ENCODE data around the gene NUP50. TPM values are rescaled to one million over a fixed set of nuclear protein-coding genes. Genes with fewer than 3 reads are reported as not detected.

NUP50 gene
- total RNA-seq, 6 donors from 2014 or later = 57.9 to 115 (median 66.7) TPM

DNA sequence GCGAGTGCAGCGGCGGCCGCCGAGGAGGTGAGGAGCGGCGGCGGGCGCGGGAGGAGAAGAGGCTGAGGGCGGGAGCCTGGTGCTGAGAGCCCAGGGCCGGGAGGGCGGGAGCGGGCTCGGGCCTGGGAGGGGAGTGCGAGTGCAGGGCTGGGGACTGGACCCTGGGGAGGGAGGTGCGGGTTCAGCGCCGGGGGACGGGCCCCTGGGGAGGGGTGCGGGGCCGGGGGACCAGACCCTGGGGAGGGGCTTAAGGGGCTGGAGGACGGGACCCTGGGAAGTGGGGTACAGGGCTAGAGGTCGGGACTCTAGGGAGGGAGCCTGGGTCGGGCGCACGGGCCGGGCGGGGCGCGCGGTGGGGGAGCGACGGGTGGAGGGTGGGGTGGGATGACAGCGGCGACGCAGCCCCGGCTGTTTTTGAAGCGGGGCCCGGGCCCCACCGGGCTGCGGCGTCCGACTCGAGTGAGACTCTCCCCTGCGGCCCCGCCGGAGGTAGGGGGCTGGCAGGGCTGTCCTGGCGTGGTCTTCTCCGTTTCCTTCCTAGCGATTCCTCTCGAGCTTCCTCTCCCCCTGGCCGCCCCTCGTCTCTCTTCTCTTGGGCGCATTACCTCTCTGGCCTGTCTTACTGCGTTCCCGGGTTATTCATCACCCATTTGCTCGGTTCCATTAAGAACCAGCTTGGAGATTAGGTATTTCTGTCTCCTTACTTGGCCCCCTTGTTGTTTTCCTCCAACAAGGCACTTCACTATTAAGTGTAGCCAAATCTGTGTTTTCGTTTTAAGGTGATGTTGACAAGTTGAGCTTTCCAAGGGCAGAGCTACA lies 754 bp downstream of the NUP50 start:
- DNase-seq (peak in 1 of 2 donors; percentile 89), ATAC-seq (ENCODE audit: low FRiP score in 2 of 2) (peak; percentile 44 to 57)
- H3K27me3 ChIP-seq = no peaks in the 10 kb centered on the region
- H3K36me3 ChIP-seq = peaks cover under 1 to 30% (median 2%) of the 10 kb centered on the region in 4 donors
- H3K9me3 ChIP-seq = no peaks in the 10 kb centered on the region
- peak overlapping the region; percentile 95 to 98 (median 96) for H3K4me3 ChIP-seq
- TF ChIP-seq EP300 (IDR thresholded peaks at IDR 0.05) (no peak), POLR2A (IDR thresholded peaks at IDR 0.05) (no peak), POLR2AphosphoS5 (IDR thresholded peaks at IDR 0.05) (no peak)
- TF ChIP-seq, protein P1, sequence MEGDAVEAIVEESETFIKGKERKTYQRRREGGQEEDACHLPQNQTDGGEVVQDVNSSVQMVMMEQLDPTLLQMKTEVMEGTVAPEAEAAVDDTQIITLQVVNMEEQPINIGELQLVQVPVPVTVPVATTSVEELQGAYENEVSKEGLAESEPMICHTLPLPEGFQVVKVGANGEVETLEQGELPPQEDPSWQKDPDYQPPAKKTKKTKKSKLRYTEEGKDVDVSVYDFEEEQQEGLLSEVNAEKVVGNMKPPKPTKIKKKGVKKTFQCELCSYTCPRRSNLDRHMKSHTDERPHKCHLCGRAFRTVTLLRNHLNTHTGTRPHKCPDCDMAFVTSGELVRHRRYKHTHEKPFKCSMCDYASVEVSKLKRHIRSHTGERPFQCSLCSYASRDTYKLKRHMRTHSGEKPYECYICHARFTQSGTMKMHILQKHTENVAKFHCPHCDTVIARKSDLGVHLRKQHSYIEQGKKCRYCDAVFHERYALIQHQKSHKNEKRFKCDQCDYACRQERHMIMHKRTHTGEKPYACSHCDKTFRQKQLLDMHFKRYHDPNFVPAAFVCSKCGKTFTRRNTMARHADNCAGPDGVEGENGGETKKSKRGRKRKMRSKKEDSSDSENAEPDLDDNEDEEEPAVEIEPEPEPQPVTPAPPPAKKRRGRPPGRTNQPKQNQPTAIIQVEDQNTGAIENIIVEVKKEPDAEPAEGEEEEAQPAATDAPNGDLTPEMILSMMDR (IDR thresholded peaks at IDR 0.05) = no peak
- peaks cover 41 to 64% (median 45%) of the 10 kb centered on the region in 4 donors for H3K4me1 ChIP-seq
- 0 to 1% methylated on average over 11 to 14 of the region's 59 CpGs for WGBS, 2 donors
- H3K27ac ChIP-seq = peak overlapping the region; percentile 91 to 98 (median 95)

DNA sequence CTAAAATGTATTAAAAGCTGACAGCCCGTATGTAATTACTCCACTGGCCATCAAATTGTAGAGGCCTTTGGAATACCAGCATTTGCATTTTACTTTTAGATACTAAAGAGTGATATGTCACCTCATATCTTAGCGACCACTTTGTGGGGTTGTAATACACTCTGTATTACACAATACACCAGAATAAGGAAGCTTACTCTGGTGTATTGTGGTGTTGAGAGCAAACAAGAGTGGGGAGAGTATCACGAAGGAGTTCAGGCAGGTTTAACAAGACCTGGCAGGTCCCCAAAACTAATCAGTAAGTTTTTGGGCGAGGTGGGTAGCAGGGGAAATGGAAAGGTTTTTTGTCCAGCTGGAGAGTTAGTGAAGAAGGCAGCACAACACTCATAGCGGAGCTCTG lies 3.2 kb downstream of the NUP50 start:
- peaks cover 32 to 44% (median 38%) of the 10 kb centered on the region in 4 donors for H3K4me1 ChIP-seq
- H3K27ac ChIP-seq = peak overlapping the region in 2 of 4 donors; percentile 8 to 55
- WGBS, 2 donors = 45 to 60% methylated on average over 5 of the region's 5 CpGs

DNA sequence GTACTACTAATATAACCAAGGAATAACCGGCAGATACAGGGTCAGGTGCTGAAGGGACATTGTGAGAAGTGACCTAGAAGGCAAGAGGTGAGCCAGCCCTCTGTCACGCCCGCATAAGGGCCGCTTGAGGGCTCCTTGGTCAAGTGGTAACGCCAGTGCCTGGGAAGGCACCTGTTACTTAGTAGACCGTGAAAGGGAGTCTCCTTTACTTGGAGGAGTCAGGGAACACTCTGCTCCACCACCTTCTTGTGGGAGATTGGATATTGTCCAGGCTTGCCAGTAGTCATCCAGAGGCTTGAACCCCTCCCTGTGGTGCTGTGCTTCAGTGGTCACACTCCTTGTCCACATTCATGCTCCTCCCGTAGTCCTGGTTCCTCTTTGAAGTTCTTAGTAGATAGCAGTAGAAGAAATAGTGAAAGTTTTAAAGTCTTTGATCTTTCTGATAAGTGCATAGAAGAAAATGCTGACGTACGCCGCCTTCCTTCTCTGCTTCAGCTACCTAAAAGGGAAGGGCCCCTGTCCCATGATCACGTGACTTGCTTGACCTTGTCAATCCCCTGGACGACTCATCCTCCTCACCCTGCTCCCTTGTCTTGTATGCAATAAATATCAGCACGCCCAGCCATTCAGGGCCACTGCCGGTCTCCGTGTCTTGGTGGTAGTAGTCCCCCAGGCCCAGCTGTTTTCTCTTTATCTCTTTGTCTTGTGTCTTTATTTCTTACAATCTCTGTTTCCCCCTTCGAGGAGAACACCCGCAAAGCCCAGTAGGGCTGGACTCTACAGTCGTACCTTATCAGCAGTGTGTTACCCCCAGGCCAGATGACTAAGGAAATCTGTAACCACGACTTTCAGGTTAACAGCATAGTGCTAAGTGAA lies 6.1 kb downstream of the NUP50 start:
- Histone ChIP-seq H3K36me3 (peaks cover 15 to 83% (median 42%) of the 10 kb centered on the region in 4 donors), H3K4me3 (no peak overlapping the region), H3K27me3 (no peaks in the 10 kb centered on the region), H3K27ac (peak overlapping the region in 1 of 4 donors; percentile 28), H3K4me1 (peaks cover 23 to 35% (median 26%) of the 10 kb centered on the region in 4 donors), H3K9me3 (no peaks in the 10 kb centered on the region)
- ATAC-seq (ENCODE audit: low FRiP score in 2 of 2) = no peak
- DNase-seq = peak in 1 of 2 donors; percentile 84
- TF ChIP-seq POLR2A (IDR thresholded peaks at IDR 0.05) = no peak
- peak in 1 of 4 donors; percentile 40 for TF ChIP-seq EP300 (IDR thresholded peaks at IDR 0.05)
- TF ChIP-seq POLR2AphosphoS5 (IDR thresholded peaks at IDR 0.05) = no peak
- 71 to 79% methylated on average over 19 of the region's 19 CpGs for WGBS, 2 donors

More for the DNA sequence above, 3.2 kb downstream of the NUP50 start:
- H3K4me3 ChIP-seq = no peak overlapping the region
- no peaks in the 10 kb centered on the region for H3K9me3 ChIP-seq
- peaks cover 14 to 54% (median 23%) of the 10 kb centered on the region in 4 donors for H3K36me3 ChIP-seq
- no peaks in the 10 kb centered on the region for H3K27me3 ChIP-seq
- DNase-seq (no peak), ATAC-seq (ENCODE audit: low FRiP score in 2 of 2) (no peak)
- TF ChIP-seq, protein P1 (IDR thresholded peaks at IDR 0.05) = no peak
- no peak for TF ChIP-seq POLR2A (IDR thresholded peaks at IDR 0.05)
- no peak for TF ChIP-seq POLR2AphosphoS5 (IDR thresholded peaks at IDR 0.05)

DNA sequence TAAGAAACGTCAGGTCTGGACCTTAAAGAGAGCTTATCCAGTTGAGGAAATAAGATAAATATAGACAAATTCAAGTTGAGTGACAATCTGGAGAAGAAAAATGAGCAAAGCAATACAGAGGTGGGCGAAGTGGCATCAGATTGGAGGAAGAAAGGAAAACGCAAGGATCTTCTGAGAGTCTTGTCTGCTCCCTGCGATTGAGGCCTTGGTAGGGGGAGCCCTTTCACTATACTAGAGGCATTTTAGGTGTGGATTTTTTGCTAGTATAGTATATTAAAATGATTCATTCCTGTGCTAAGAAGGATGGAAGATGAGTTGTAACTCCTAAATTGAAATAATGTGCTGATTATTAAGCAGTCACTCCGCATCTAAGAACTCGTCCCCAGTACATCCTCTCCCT lies 8.1 kb downstream of the NUP50 start:
- Histone ChIP-seq H3K4me3 (no peak overlapping the region), H3K4me1 (peaks cover 5 to 16% (median 7%) of the 10 kb centered on the region in 4 donors), H3K27ac (no peak overlapping the region), H3K9me3 (no peaks in the 10 kb centered on the region), H3K27me3 (no peaks in the 10 kb centered on the region), H3K36me3 (peaks cover 31 to 96% (median 60%) of the 10 kb centered on the region in 4 donors)
- ATAC-seq (ENCODE audit: low FRiP score in 2 of 2) (no peak), DNase-seq (no peak)
- 86 to 89% methylated on average over 6 of the region's 6 CpGs for WGBS, 2 donors
- TF ChIP-seq, protein P1 (IDR thresholded peaks at IDR 0.05) = no peak
- no peak for TF ChIP-seq POLR2AphosphoS5 (IDR thresholded peaks at IDR 0.05)
- no peak for TF ChIP-seq EP300 (IDR thresholded peaks at IDR 0.05)
- TF ChIP-seq POLR2A (IDR thresholded peaks at IDR 0.05) = no peak
